Activated CD4-positive, CD25-positive, alpha-beta regulatory T cell treated with anti-CD3 and anti-CD28 coated beads, Interleukin-2, amount 50 U/mL, for 72 hours (primary cell): ENCODE data around the gene C3orf70.
"Not testable (repeated sequence)": the region's sequence is repeated elsewhere in the genome, so short reads cannot be mapped to it uniquely, and the experiment has no call there.

Experiments used
- DNase-seq: peaks from one replicate; pipeline ENCODE4 v3.0.0; 2021

Gene C3orf70

DNA sequence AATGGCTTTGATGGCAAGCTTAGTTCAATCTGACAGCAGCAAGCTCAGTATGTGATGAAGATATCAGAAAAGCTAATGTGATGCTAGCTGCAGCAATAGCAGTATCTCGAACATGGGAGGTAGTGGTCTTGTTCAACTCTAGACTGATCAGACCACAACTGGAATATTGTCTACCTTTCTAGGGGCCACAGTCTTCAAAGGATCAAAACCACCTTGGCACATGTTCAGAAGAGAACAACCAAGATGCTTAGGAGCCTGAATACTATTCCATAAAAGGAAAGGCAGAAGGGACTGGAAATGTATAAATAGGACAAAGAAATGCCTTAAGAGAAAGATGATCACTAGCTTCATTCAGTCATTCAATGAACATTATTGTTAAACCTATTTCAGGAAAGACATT, 2.3 kb downstream of the C3orf70 start:
- no peak for DNase-seq

GRCh38 chr3:185149591-185149990, 3.3 kb downstream of the C3orf70 start:
- no peak for DNase-seq

DNA sequence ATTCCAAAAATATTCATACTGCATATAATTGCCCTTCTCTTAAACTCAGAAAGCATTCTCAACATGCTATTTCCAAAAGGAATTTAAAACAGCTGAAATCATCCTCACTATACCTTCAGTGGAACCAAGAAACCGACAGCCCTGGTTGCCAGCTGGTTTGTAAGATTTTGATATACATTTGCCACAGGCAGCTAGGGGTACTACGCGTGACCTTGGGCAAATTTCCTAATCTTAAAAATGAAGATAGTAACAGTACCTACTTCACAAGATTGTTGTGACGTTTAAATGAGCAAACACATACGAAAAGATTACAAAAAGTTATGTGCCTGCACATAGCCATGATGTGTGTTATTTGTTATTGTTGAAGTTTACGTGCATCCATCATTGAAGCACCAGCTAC, 7.3 kb downstream of the C3orf70 start:
- no peak for DNase-seq

- no peak for DNase-seq
Measured at GRCh38 chr3:185144784-185145183, 8.1 kb downstream of the C3orf70 start.

GRCh38 chr3:185137821-185138220, 15.0 kb downstream of the C3orf70 start:
- DNase-seq: no peak

DNA sequence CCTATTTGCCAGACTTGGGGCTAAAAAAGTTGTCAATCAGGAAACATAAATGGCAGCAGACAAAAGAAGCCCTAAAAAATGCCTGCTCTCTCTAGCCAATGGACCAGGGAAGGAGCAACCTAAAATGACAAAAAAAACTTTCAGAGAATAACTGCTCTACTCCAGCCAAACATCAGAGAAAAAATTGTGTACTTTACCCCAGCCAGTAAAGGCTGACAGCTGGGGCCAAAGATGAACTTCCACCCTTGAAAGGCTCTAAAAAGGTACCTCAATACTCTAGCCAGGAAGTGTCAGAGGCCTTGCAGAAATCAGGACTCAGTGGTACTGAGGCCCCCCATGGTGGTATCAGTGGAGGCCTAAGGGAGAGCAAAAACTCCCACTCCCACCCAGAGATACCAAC, 18.4 kb downstream of the C3orf70 start:
- no peak for DNase-seq

GRCh38 chr3:185131602-185132256, 21.1 kb downstream of the C3orf70 start:
- no peak for DNase-seq

DNA sequence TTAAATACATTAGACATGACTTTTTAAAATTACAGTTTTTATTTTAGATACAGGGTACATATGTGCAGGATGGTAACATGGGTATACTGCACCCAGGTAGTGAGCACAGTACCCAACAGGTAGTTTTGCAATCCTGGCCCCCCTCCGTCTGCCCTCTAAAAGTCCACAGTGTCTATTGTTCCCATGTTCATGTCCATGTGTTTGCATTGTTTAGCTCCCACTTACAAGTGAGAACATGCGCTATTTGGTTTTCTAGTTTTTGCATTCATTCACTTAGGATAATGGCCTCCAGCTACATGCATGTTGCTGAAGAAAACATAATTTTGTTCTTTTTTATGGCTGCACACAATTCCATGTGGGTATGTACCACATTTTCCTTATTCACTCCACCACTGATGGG, 23.8 kb downstream of the C3orf70 start:
- DNase-seq: no peak

GRCh38 chr3:185126201-185126600, 26.7 kb downstream of the C3orf70 start:
- DNase-seq: no peak

DNA sequence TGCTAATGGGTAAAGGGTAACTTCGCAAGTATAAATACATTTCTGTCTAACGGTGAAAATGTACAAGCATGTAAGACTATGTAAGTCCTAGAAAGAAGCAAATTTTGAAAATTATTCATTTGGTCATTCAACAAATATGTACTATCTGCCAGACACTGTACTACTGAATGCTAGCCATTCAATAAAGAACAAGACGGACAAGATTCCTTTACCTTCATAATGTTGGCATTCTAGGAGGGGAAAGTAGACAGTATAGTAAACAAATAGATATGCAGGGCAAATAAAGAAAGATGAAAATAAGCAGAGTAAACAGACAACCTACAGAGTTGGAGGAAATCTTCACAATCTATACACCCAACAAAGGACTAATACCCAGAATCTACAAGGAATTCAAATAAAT, 32.7 kb downstream of the C3orf70 start:
- no peak for DNase-seq

DNA sequence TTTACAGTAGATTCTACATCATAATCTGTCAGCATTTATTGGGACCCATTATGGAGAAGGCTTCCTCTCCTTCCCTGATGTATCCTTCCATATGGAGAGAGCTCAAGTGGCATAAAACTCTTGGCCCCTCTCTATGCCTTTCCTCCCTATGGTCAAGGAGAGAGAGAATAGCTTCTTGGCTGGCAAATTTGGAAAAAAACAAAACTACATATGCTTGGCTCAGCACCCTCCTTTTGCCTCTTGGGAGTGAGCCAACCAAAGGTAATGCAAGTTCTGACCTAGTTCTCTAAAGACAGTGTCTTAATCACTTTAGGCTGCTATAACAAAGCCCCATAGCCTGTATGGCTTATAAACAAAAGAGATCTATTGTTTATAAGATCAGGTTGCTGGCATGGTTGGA, 37.5 kb downstream of the C3orf70 start:
- DNase-seq: no peak

GRCh38 chr3:185114756-185115155, 38.1 kb downstream of the C3orf70 start:
- DNase-seq: no peak

DNA sequence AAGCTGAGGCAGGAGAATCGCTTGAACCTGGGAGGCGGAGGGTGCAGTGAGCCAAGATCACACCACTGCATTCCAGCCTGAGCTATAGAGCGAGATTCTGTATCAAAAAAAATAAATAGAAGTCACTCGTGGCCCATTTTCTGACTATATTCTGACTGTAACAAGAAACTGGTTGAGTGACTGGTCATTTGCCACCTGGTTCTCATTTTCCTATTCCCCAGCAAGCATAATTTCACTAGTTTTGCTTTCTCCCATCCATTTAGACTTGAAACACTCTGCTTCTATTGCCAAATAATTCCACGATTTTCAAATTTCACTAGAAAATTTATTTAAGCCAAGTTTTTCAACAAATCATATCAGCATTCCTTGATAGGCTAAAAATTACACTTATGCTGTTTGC, 40.7 kb downstream of the C3orf70 start:
- no peak for DNase-seq

DNA sequence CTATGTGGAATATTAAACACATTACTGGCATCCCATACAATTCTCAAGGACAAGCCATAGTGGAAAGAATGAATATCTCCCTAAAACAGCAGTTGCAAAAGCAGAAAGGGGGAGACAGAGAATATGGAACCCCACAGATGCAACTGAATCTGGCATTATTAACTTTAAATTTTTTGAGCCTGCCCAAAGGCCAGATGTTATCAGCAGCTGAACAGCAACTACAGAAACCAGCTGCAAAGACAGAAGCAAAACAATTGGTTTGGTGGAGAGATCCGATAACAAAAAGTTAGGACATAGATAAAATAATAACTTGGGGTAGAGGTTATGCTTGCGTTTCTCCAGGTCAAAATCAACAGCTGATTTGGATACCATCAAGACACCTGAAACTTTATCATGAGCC, 43.8 kb downstream of the C3orf70 start:
- not testable (repeated sequence) for DNase-seq

DNA sequence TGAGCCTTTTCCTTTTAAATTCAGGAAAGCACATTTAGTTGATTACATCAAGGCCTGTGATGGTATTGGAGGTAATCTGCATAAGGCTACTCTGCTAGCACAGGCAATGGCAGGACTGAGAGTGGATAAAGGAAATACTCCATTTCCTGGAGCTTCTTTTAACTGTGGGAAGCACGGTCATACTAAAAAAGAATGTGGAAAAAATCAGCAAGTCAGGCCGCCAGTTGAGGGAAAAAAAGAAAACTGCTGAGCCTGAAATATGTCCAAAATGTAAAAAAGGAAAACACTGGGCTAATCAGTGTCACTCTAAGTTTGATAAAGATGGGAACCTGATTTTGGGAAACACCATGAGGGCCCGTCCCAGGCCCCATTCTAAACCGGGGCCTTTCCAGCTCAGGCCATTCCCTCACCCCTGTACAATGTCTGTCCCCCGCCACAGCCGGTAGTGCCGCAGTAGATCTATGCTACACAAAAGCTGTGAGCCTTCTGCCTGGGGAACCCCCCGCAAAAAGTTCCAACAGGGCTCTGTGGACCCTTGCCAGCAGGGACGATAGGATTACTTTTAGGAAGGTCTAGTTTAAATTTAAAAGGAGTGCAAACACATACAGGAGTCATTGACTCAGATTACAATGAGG, 46.5 kb downstream of the C3orf70 start:
- not testable (repeated sequence) for DNase-seq

DNA sequence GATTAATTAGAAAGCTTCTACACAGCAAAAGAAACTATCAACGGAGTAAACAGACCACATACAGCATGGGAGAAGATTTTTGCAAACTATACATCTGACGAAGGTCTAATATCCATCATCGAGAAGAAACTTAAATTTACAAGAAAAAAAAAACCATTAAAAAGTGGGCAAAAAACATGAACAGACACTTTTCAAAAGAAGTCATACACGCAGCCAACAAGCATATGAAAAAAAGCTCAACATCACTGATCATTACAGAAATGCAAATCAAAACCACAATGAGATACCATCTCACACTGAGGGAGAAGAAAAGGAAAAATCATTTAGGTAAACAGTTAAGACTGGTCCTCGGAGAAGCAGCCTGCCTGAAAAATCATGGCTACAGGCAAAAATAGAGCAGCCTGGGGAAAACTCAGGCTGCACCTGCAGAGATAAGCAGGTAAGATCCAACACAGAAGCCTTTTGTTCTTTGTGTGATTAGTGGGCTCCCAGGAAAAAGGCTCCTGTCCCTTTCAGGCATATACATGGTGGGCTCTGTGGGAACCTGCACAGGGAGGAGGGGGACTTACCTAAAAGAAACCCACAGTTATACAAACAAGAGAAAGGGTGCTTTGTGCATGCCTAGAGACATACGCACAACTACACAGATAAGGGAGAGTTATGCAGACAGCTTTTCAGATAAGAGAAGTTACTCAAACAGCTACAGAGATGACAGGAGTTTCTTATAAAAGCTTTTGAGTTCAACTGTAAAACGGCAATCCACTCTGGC, 49.3 kb downstream of the C3orf70 start:
- no peak for DNase-seq

DNA sequence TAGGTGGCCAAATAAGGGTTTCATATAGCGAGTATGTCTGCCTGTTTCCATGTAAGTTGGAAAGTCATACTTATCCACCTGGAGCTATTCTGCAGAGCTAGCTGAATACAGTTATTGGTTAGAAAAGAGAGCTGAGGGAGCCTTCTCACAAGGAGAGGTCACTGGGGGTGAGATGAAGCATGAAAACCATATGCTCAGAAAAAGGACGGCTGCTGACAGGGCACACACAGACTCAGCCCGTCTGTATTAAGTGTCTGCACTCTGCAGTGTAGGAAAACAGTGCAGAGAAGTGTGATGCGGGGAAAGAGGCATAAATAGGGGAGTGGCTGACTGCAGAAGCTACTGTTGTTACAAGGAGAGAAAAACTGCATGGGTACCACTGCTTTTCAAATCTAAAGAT, 58.2 kb downstream of the C3orf70 start:
- DNase-seq: no peak

DNA sequence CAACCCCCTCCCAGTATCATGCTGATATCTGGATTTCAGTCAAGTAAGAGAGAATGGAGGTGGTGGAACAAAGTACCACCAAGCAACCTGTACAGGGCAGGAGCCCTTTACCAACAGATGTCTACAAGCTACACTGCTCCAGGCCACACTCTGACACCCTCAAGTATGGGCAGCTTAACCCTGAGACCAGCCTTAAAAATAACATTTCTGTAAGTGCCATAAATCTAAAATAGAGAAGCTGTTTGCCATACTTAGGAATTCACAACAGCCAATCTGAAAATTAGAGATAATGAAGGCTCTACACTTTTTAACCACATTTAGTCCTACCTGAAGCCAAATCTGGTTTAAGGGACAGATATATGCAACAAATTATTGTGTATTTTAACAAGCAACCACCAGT, 59.7 kb downstream of the C3orf70 start:
- DNase-seq: no peak

GRCh38 chr3:185090811-185091210, 62.0 kb downstream of the C3orf70 start:
- DNase-seq: no peak

DNA sequence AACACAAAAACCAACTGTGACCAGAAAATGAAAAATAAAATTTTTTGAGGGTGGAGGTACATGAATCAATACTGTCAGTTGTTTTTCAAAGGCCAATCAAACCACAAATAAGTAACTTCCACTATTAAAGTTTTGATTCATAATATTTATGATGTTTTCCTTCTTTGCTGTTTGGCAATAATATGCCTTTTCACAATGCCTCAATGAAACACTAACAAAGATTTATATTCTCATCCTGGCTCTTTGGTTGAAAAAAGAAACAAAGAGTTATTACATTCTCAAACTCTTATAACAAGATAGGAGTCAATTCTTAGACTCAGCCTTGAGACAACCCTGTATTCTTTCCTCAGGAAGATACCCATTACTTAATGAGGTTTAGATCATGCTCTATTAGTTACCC, 63.1 kb downstream of the C3orf70 start:
- DNase-seq: no peak

- DNase-seq: no peak
Measured at GRCh38 chr3:185089343-185089742, 63.5 kb downstream of the C3orf70 start.

- no peak for DNase-seq
Measured at GRCh38 chr3:185087419-185087818, 65.4 kb downstream of the C3orf70 start.

DNA sequence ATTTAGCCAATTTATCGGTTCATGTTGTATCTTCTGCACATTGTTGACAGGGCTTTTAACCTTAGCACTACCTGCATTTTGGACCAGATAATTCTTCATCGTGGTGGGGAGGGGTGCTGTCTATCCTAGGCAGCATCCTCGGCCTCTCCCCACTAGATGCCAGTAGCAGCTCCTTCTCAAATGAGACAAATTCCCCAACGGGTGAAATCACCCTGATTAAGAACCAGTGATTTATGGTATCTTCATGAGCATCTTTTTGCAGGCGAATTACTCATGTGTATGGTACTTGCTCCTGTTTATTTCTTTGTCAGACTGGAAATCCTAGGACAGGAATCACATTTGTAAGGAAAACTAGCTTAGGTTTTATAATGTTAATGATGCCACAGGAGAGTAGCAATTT, 68.0 kb downstream of the C3orf70 start:
- DNase-seq: no peak

- DNase-seq: no peak
Measured at GRCh38 chr3:185084402-185084801, 68.5 kb downstream of the C3orf70 start.
